SU-DHL-6 (cell line): ENCODE results near the gene EXOSC3.
"Not testable (repeated sequence)": the region's sequence is repeated elsewhere in the genome, so short reads cannot be mapped to it uniquely, and the experiment has no call there.

ENCODE experiments used
- H2AFZ ChIP-seq: fragments of 200-600 bp; sonication (generic); 2 replicates; pipeline ENCODE4 v1.6.1; 2014; ENCODE audit warnings: low read depth, mild to moderate bottlenecking, moderate library complexity, mixed read lengths, antibody characterized with exemption, low read length; ENCODE audit not compliant: severe bottlenecking
- H3F3A ChIP-seq: fragments of 200-600 bp; shearing (Covaris generic); 2 replicates; pipeline ENCODE4 v1.6.0; 2016; ENCODE audit warnings: antibody characterized with exemption, mild to moderate bottlenecking; ENCODE audit not compliant: insufficient read depth
- H3K27ac ChIP-seq: fragments of 200-600 bp; sonication (generic); 2 replicates; pipeline ENCODE4 v1.5.1; 2016; ENCODE audit warnings: low read depth, mild to moderate bottlenecking, low read length, moderate library complexity, mixed read lengths
- H3K27me3 ChIP-seq: fragments of 200-600 bp; sonication (generic), shearing (Covaris generic); 2 replicates; pipeline ENCODE4 v1.6.0; 2014; ENCODE audit warnings: mild to moderate bottlenecking, low read length
- H3K36me3 ChIP-seq: fragments of 200-600 bp; sonication (generic); 2 replicates; pipeline ENCODE4 v1.6.1; 2014; ENCODE audit warnings: mild to moderate bottlenecking, low read length, mixed read lengths
- H3K4me2 ChIP-seq: fragments of 300-600, 200-600 bp; shearing (Covaris generic), sonication (generic); 2 replicates; pipeline ENCODE4 v1.6.0; 2014; ENCODE audit warnings: low read length, low read depth, mild to moderate bottlenecking; ENCODE audit not compliant: poor library complexity, severe bottlenecking
- H3K4me3 ChIP-seq: fragments of 200-600 bp; sonication (generic); 2 replicates; pipeline ENCODE4 v1.5.1; 2014; ENCODE audit warnings: antibody characterized with exemption, low read length, mild to moderate bottlenecking, mixed read lengths; ENCODE audit not compliant: insufficient read depth, poor library complexity, severe bottlenecking
- H3K79me2 ChIP-seq: fragments of 200-600 bp; sonication (generic); 2 replicates; pipeline ENCODE4 v1.6.1; 2014; ENCODE audit warnings: mild to moderate bottlenecking, low read length, moderate library complexity; ENCODE audit not compliant: insufficient read depth
- H3K9ac ChIP-seq: fragments of 200-600 bp; sonication (generic); 2 replicates; pipeline ENCODE4 v1.7.0; 2014; ENCODE audit warnings: mild to moderate bottlenecking, low read length
- H3K9me2 ChIP-seq: fragments of 200-600 bp; sonication (generic); replicated peaks from 2 replicates; pipeline ENCODE4 v1.6.1; 2014; ENCODE audit warnings: low read length; ENCODE audit not compliant: insufficient read depth
- H3K9me3 ChIP-seq: fragments of 200-600 bp; sonication (generic); 2 replicates; pipeline ENCODE4 v1.6.1; 2014; ENCODE audit warnings: low read length, mixed read lengths; ENCODE audit not compliant: insufficient read depth
- H4K20me1 ChIP-seq: fragments of 200-600 bp; sonication (generic); 2 replicates; pipeline ENCODE4 v1.6.1; 2014; ENCODE audit warnings: low read depth, mild to moderate bottlenecking, antibody characterized with exemption, low read length, moderate library complexity, mixed read lengths
- CTCF ChIP-seq: fragments of 200-600 bp; sonication (generic); IDR thresholded peaks from one replicate; pipeline ENCODE4 v1.5.1; 2017; ENCODE audit warnings: antibody characterized with exemption, mild to moderate bottlenecking, low read length, moderate library complexity; ENCODE audit not compliant: insufficient read depth, poor library complexity, severe bottlenecking
- EZH2phosphoT487 ChIP-seq: fragments of 200-600 bp; sonication (generic), shearing (Covaris generic); conservative IDR thresholded peaks from 2 replicates; pipeline ENCODE4 v1.6.1; 2018; ENCODE audit warnings: mild to moderate bottlenecking, antibody characterized with exemption, low read length, moderate library complexity, mixed read lengths

The EXOSC3 gene

GRCh38 chr9:37769995-37770394, 14.9 kb downstream of the EXOSC3 start:
- H4K20me1 ChIP-seq: no peaks in the 10 kb centered on the region
- H3K27me3 ChIP-seq: no peaks in the 10 kb centered on the region
- no peak overlapping the region for H3K4me2 ChIP-seq
- no peak overlapping the region for H3K27ac ChIP-seq
- H3K79me2 ChIP-seq: no peaks in the 10 kb centered on the region
- no peaks in the 10 kb centered on the region for H3K9me3 ChIP-seq
- no peaks in the 10 kb centered on the region for H3K36me3 ChIP-seq
- TF ChIP-seq CTCF (no peak), EZH2phosphoT487 (no peak)
- no peaks in the 10 kb centered on the region; the same call in 1 of the 2 replicates for H3F3A ChIP-seq
- H2AFZ ChIP-seq: no peak overlapping the region
- H3K9me2 ChIP-seq: no peaks in the 10 kb centered on the region
- H3K4me3 ChIP-seq: no peak overlapping the region
- no peak overlapping the region for H3K9ac ChIP-seq

- TF ChIP-seq EZH2phosphoT487 (no peak), CTCF (no peak)
- Histone ChIP-seq H3K9ac (no peak overlapping the region), H3K36me3 (no peaks in the 10 kb centered on the region)
Observed at GRCh38 chr9:37769306-37769705, 15.6 kb downstream of the EXOSC3 start.

GRCh38 chr9:37765263-37765662, 19.6 kb downstream of the EXOSC3 start:
- H3K27me3 ChIP-seq, H3K9ac ChIP-seq, H3K4me3 ChIP-seq, H3F3A ChIP-seq, H3K9me2 ChIP-seq, H3K27ac ChIP-seq, H3K79me2 ChIP-seq, H3K9me3 ChIP-seq, H3K36me3 ChIP-seq, H3K4me2 ChIP-seq, H4K20me1 ChIP-seq, H2AFZ ChIP-seq: not testable (repeated sequence)

More at GRCh38 chr9:37769306-37769705, 15.6 kb downstream of the EXOSC3 start:
- no peak overlapping the region for H2AFZ ChIP-seq
- H3K79me2 ChIP-seq: no peaks in the 10 kb centered on the region
- no peaks in the 10 kb centered on the region; the same call in 1 of the 2 replicates for H3F3A ChIP-seq
- no peaks in the 10 kb centered on the region for H3K27me3 ChIP-seq
- H3K27ac ChIP-seq: no peak overlapping the region
- no peaks in the 10 kb centered on the region for H3K9me3 ChIP-seq
- H4K20me1 ChIP-seq: no peaks in the 10 kb centered on the region
- no peaks in the 10 kb centered on the region for H3K9me2 ChIP-seq
- H3K4me3 ChIP-seq: no peak overlapping the region
- H3K4me2 ChIP-seq: no peak overlapping the region

GRCh38 chr9:37761511-37761910, 23.4 kb downstream of the EXOSC3 start:
- Histone ChIP-seq H3F3A (no peaks in the 10 kb centered on the region; the same call in 1 of the 2 replicates), H3K27ac (no peak overlapping the region), H3K4me2 (no peak overlapping the region), H2AFZ (no peak overlapping the region), H3K9ac (no peak overlapping the region; the same call in 1 of the 2 replicates), H3K9me2 (no peaks in the 10 kb centered on the region), H4K20me1 (no peaks in the 10 kb centered on the region), H3K27me3 (no peaks in the 10 kb centered on the region), H3K36me3 (no peaks in the 10 kb centered on the region), H3K9me3 (no peaks in the 10 kb centered on the region), H3K79me2 (no peaks in the 10 kb centered on the region), H3K4me3 (no peak overlapping the region)
- TF ChIP-seq CTCF (no peak), EZH2phosphoT487 (no peak)
